Neural progenitor cell (in vitro differentiated cells): ENCODE data around the gene TGM3. TPM values are rescaled to one million over a fixed set of nuclear protein-coding genes. Genes with fewer than 3 reads are reported as not detected.

Experiments
- DNase-seq: peaks from one replicate; pipeline ENCODE4 v3.0.0-alpha.2; 2016; ENCODE audit warnings: low spot score
- H2AFZ ChIP-seq: fragments of 200-600 bp; sonication (generic); replicated peaks from 2 replicates; pipeline ENCODE4 v1.6.1; 2016; ENCODE audit warnings: antibody characterized with exemption
- H3F3A ChIP-seq: fragments of 200-600 bp; sonication (generic); 2 replicates; pipeline ENCODE4 v1.6.1; 2016; ENCODE audit warnings: antibody characterized with exemption, low read depth
- H3K27ac ChIP-seq: fragments of 200-600 bp; sonication (generic); 2 replicates; pipeline ENCODE4 v1.5.1; 2016; ENCODE audit warnings: mild to moderate bottlenecking
- H3K27me3 ChIP-seq: fragments of 200-600 bp; sonication (generic); 2 replicates; pipeline ENCODE4 v1.6.1; 2016; ENCODE audit warnings: mild to moderate bottlenecking, moderate library complexity
- H3K36me3 ChIP-seq: fragments of 200-600 bp; sonication (generic); 2 replicates; pipeline ENCODE4 v1.5.1; 2016
- H3K4me1 ChIP-seq: fragments of 200-600 bp; sonication (generic); 2 replicates; pipeline ENCODE4 v1.6.1; 2016; ENCODE audit warnings: mixed run types
- H3K4me2 ChIP-seq: fragments of 200-600 bp; sonication (generic); 2 replicates; pipeline ENCODE4 v1.6.1; 2016
- H3K4me3 ChIP-seq: fragments of 200-600 bp; sonication (generic); 2 replicates; pipeline ENCODE4 v1.5.1; 2016
- H3K79me2 ChIP-seq: fragments of 200-600 bp; sonication (generic); 2 replicates; pipeline ENCODE4 v1.6.1; 2016; ENCODE audit warnings: low read depth
- H3K9ac ChIP-seq: fragments of 200-600 bp; sonication (generic); 2 replicates; pipeline ENCODE4 v1.6.1; 2016
- H3K9me3 ChIP-seq: fragments of 200-600 bp; sonication (generic); 2 replicates; pipeline ENCODE4 v1.5.1; 2016; ENCODE audit warnings: low read depth
- H4K20me1 ChIP-seq: fragments of 200-600 bp; sonication (generic); 2 replicates; pipeline ENCODE4 v1.6.1; 2016; ENCODE audit warnings: low read depth
- H3K27ac Mint-ChIP-seq: 3 replicates; pipeline ENCODE4 v1.8.0; 2021; ENCODE audit warnings: mixed read lengths
- H3K27me3 Mint-ChIP-seq: 2 replicates; pipeline ENCODE4 v1.8.0; 2022; ENCODE audit warnings: low read depth, mild to moderate bottlenecking, inconsistent platforms, moderate library complexity, mixed read lengths; ENCODE audit not compliant: insufficient read depth
- H3K36me3 Mint-ChIP-seq: 3 replicates; pipeline ENCODE4 v1.8.0; 2021; ENCODE audit warnings: mixed read lengths
- H3K4me1 Mint-ChIP-seq: 3 replicates; pipeline ENCODE4 v1.8.0; 2021; ENCODE audit warnings: mixed read lengths
- H3K4me3 Mint-ChIP-seq: 3 replicates; pipeline ENCODE4 v1.8.0; 2021; ENCODE audit warnings: mild to moderate bottlenecking, moderate library complexity, mixed read lengths
- H3K9me3 Mint-ChIP-seq: 3 replicates; pipeline ENCODE4 v1.8.0; 2020; ENCODE audit warnings: mixed read lengths
- CTCF ChIP-seq: fragments of 200-600 bp; sonication (generic); IDR thresholded peaks from 2 replicates; pipeline ENCODE4 v1.5.1; 2017; ENCODE audit warnings: antibody characterized with exemption, mild to moderate bottlenecking
- EZH2 ChIP-seq: fragments of 200-600 bp; sonication (generic); IDR thresholded peaks from 2 replicates; pipeline ENCODE4 v1.6.1; 2017; ENCODE audit warnings: antibody characterized with exemption, mild to moderate bottlenecking, moderate library complexity
- EZH2phosphoT487 ChIP-seq: fragments of 200-600 bp; sonication (generic); IDR thresholded peaks from 2 replicates; pipeline ENCODE4 v1.6.1; 2017; ENCODE audit warnings: antibody characterized with exemption
- total RNA-seq: library from RNA; depleted of rRNA; stranded (reverse); fragments of >200 nt; gene quantifications from 2 replicates; pipeline ENCODE4 v1.2.3, GENCODE V29; 2015; ENCODE audit warnings: low replicate concordance

TGM3 gene
- total RNA-seq, 1 donor from 2014 or later, result not detected

GRCh38 chr20:2365091-2365490 lies 69.3 kb downstream of the TGM3 start:
- no peak for DNase-seq
- Histone ChIP-seq H3K4me1 (no peaks in the 10 kb centered on the region), H2AFZ (no peak overlapping the region), H3K36me3 (no peaks in the 10 kb centered on the region), H3K4me3 (no peak overlapping the region), H4K20me1 (no peaks in the 10 kb centered on the region), H3K9ac (no peak overlapping the region), H3K9me3 (no peaks in the 10 kb centered on the region), H3F3A (no peaks in the 10 kb centered on the region), H3K27me3 (no peaks in the 10 kb centered on the region), H3K27ac (no peak overlapping the region), H3K79me2 (no peaks in the 10 kb centered on the region), H3K4me2 (no peak overlapping the region)
- Mint-ChIP-seq H3K27me3 (no peaks in the 10 kb centered on the region), H3K27ac (no peak overlapping the region), H3K9me3 (peaks cover 24% of the 10 kb centered on the region), H3K4me1 (no peaks in the 10 kb centered on the region), H3K36me3 (no peaks in the 10 kb centered on the region), H3K4me3 (no peak overlapping the region)
- TF ChIP-seq EZH2 (no peak), CTCF (no peak), EZH2phosphoT487 (no peak)

GRCh38 chr20:2365666-2366065 lies 69.9 kb downstream of the TGM3 start:
- H3K4me1 Mint-ChIP-seq, result no peaks in the 10 kb centered on the region

GRCh38 chr20:2368621-2369020 lies 72.8 kb downstream of the TGM3 start:
- Histone ChIP-seq H2AFZ (no peak overlapping the region), H3K9me3 (no peaks in the 10 kb centered on the region), H3K4me3 (no peak overlapping the region), H3F3A (no peaks in the 10 kb centered on the region), H3K27me3 (no peaks in the 10 kb centered on the region), H3K4me1 (no peaks in the 10 kb centered on the region), H4K20me1 (no peaks in the 10 kb centered on the region), H3K9ac (no peak overlapping the region), H3K27ac (no peak overlapping the region), H3K79me2 (no peaks in the 10 kb centered on the region), H3K36me3 (no peaks in the 10 kb centered on the region), H3K4me2 (no peak overlapping the region)
- peaks cover 12% of the 10 kb centered on the region for H3K9me3 Mint-ChIP-seq
- H3K27me3 Mint-ChIP-seq, result peaks cover 5% of the 10 kb centered on the region
- no peak overlapping the region for H3K4me3 Mint-ChIP-seq
- TF ChIP-seq EZH2phosphoT487, result no peak
- TF ChIP-seq CTCF, result no peak
- TF ChIP-seq EZH2, result no peak
- no peaks in the 10 kb centered on the region for H3K4me1 Mint-ChIP-seq
- no peak for DNase-seq
- no peaks in the 10 kb centered on the region for H3K36me3 Mint-ChIP-seq
- H3K27ac Mint-ChIP-seq, result no peak overlapping the region

More at GRCh38 chr20:2365666-2366065, 69.9 kb downstream of the TGM3 start:
- no peaks in the 10 kb centered on the region for H3K36me3 ChIP-seq
- H3K9ac ChIP-seq, result no peak overlapping the region
- no peak overlapping the region for H2AFZ ChIP-seq
- H3K4me3 Mint-ChIP-seq, result no peak overlapping the region
- H3K4me3 ChIP-seq, result no peak overlapping the region
- no peaks in the 10 kb centered on the region for H3K36me3 Mint-ChIP-seq
- DNase-seq, result no peak
- no peaks in the 10 kb centered on the region for H4K20me1 ChIP-seq
- no peaks in the 10 kb centered on the region for H3K79me2 ChIP-seq
- no peak overlapping the region for H3K27ac ChIP-seq
- H3K9me3 Mint-ChIP-seq, result peaks cover 21% of the 10 kb centered on the region
- no peaks in the 10 kb centered on the region for H3F3A ChIP-seq
- TF ChIP-seq CTCF (no peak), EZH2phosphoT487 (no peak), EZH2 (no peak)
- H3K4me2 ChIP-seq, result no peak overlapping the region
- H3K27me3 Mint-ChIP-seq, result no peaks in the 10 kb centered on the region
- H3K9me3 ChIP-seq, result no peaks in the 10 kb centered on the region
- no peak overlapping the region for H3K27ac Mint-ChIP-seq
- no peaks in the 10 kb centered on the region for H3K4me1 ChIP-seq
- H3K27me3 ChIP-seq, result no peaks in the 10 kb centered on the region
